Measurements from ENCODE around the gene DNTT.

The DNTT gene

DNA sequence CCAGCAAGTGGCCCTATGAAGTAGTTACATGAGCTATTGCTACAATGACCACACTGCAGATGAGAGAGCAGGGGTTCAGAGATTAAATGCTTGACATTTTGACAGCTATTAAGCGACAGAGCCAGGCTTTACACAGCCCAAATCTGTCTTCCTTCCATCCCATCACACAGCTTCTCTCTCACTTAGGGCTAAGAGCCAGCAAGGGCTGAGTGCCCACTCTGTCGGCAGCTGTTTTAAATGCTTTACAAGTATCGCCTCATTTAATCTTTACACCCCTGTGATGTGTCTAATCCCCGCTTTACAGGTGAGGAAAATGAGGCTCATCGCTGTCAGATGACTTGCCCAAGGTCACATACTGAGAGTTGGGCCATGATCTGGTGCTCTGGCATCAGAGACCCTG lies 69.8 kb downstream of the DNTT start:
- CTCF ChIA-PET = interaction anchor here (0.5 to 2.6 kb wide), 15 partner anchors 12 to 844 kb away, joined by 3 to 29 read pairs (median 4); partner anchors contain the start of gene TLL2
- TF ChIP-seq ZNF664 (tag by site-specific recombination; IDR thresholded peaks at IDR 0.05) (peak; percentile 75; the same call in 1 of the 2 replicates), ZNF654 (tag by site-specific recombination; IDR thresholded peaks at IDR 0.05; ENCODE audit: low read depth) (no peak)
- TF ChIP-seq, protein P1, sequence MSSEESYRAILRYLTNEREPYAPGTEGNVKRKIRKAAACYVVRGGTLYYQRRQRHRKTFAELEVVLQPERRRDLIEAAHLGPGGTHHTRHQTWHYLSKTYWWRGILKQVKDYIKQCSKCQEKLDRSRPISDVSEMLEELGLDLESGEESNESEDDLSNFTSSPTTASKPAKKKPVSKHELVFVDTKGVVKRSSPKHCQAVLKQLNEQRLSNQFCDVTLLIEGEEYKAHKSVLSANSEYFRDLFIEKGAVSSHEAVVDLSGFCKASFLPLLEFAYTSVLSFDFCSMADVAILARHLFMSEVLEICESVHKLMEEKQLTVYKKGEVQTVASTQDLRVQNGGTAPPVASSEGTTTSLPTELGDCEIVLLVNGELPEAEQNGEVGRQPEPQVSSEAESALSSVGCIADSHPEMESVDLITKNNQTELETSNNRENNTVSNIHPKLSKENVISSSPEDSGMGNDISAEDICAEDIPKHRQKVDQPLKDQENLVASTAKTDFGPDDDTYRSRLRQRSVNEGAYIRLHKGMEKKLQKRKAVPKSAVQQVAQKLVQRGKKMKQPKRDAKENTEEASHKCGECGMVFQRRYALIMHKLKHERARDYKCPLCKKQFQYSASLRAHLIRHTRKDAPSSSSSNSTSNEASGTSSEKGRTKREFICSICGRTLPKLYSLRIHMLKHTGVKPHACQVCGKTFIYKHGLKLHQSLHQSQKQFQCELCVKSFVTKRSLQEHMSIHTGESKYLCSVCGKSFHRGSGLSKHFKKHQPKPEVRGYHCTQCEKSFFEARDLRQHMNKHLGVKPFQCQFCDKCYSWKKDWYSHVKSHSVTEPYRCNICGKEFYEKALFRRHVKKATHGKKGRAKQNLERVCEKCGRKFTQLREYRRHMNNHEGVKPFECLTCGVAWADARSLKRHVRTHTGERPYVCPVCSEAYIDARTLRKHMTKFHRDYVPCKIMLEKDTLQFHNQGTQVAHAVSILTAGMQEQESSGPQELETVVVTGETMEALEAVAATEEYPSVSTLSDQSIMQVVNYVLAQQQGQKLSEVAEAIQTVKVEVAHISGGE (tag by site-specific recombination; conservative IDR thresholded peaks at IDR 0.05; ENCODE audit: low read depth) = no peak
- H3K27ac ChIP-seq (ENCODE audit: extremely low read depth, low read depth, low read length) = no peak overlapping the region
- no peaks in the 10 kb centered on the region for H3K9me3 ChIP-seq (ENCODE audit: control insufficient read depth, insufficient read depth, low read depth, low read length)
- H3K36me3 ChIP-seq (ENCODE audit: control insufficient read depth in 2 of 2, insufficient read depth in 1 of 2, low read length in 2 of 2) = no peaks in the 10 kb centered on the region
- H3K4me3 ChIP-seq (ENCODE audit: low read depth, low read length) = no peak overlapping the region
- H3K4me1 ChIP-seq (ENCODE audit: control insufficient read depth, insufficient read depth, low read length) = no peaks in the 10 kb centered on the region
- POLR2A ChIA-PET = interaction anchor here (0.6 kb wide), 1 partner anchor 445 kb away, joined by 5 read pairs; no protein-coding TSS in a partner anchor

DNA sequence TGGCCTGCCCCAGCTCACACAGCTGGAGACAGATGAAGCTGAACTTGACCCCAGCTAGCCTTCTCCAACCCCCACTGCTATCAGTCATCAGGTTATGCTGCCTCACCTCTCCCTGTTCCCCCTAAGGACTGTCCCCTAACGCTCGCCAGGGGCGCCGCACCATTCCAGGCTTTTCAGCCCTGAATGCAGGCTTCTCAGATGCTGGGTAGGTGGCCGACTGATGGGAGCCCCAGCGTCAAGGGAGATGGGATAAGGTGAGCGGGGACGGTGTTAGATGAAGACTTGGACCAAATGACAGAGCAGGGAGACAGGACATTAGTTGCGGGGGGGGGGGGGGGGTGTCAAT lies 70.4 kb downstream of the DNTT start:
- H3K4me1 ChIP-seq (ENCODE audit: control insufficient read depth, insufficient read depth, low read length) = no peaks in the 10 kb centered on the region
- H3K4me3 ChIP-seq (ENCODE audit: low read depth, low read length) = no peak overlapping the region
- ChIA-PET POLR2A (no interaction called here), CTCF (interaction anchor here (0.5 to 2.6 kb wide), 40 partner anchors 8 to 743 kb away, joined by 3 to 29 read pairs (median 4); partner anchors contain the start of genes OPALIN and TLL2)
- TF ChIP-seq, protein P2, sequence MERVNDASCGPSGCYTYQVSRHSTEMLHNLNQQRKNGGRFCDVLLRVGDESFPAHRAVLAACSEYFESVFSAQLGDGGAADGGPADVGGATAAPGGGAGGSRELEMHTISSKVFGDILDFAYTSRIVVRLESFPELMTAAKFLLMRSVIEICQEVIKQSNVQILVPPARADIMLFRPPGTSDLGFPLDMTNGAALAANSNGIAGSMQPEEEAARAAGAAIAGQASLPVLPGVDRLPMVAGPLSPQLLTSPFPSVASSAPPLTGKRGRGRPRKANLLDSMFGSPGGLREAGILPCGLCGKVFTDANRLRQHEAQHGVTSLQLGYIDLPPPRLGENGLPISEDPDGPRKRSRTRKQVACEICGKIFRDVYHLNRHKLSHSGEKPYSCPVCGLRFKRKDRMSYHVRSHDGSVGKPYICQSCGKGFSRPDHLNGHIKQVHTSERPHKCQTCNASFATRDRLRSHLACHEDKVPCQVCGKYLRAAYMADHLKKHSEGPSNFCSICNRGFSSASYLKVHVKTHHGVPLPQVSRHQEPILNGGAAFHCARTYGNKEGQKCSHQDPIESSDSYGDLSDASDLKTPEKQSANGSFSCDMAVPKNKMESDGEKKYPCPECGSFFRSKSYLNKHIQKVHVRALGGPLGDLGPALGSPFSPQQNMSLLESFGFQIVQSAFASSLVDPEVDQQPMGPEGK (tag by site-specific recombination; IDR thresholded peaks at IDR 0.05) = no peak
- TF ChIP-seq ZNF596 (tag by site-specific recombination; IDR thresholded peaks at IDR 0.05) = no peak
- no peak for TF ChIP-seq ZNF174 (tag by site-specific recombination; IDR thresholded peaks at IDR 0.05)
- TF ChIP-seq, protein P3, sequence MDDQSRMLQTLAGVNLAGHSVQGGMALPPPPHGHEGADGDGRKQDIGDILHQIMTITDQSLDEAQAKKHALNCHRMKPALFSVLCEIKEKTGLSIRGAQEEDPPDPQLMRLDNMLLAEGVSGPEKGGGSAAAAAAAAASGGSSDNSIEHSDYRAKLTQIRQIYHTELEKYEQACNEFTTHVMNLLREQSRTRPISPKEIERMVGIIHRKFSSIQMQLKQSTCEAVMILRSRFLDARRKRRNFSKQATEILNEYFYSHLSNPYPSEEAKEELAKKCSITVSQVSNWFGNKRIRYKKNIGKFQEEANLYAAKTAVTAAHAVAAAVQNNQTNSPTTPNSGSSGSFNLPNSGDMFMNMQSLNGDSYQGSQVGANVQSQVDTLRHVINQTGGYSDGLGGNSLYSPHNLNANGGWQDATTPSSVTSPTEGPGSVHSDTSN (CRISPR knock-in tag; IDR thresholded peaks at IDR 0.05) = no peak
- no peak for TF ChIP-seq ZNF510 (tag by site-specific recombination; IDR thresholded peaks at IDR 0.05; ENCODE audit: insufficient replicate concordance)
- no peak for TF ChIP-seq ZSCAN23 (tag by site-specific recombination; IDR thresholded peaks at IDR 0.05)
- no peak for TF ChIP-seq ZNF16 (tag by site-specific recombination; IDR thresholded peaks at IDR 0.05; ENCODE audit: low read depth)
- TF ChIP-seq, protein P4, sequence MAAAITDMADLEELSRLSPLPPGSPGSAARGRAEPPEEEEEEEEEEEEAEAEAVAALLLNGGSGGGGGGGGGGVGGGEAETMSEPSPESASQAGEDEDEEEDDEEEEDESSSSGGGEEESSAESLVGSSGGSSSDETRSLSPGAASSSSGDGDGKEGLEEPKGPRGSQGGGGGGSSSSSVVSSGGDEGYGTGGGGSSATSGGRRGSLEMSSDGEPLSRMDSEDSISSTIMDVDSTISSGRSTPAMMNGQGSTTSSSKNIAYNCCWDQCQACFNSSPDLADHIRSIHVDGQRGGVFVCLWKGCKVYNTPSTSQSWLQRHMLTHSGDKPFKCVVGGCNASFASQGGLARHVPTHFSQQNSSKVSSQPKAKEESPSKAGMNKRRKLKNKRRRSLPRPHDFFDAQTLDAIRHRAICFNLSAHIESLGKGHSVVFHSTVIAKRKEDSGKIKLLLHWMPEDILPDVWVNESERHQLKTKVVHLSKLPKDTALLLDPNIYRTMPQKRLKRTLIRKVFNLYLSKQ (tag by site-specific recombination; IDR thresholded peaks at IDR 0.05; ENCODE audit: borderline replicate concordance) = no peak
- no peak for TF ChIP-seq SALL2 (tag by site-specific recombination; IDR thresholded peaks at IDR 0.05; ENCODE audit: borderline replicate concordance)
- TF ChIP-seq ZNF292 (tag by site-specific recombination; IDR thresholded peaks at IDR 0.05; ENCODE audit: borderline replicate concordance, low read depth) = no peak
- no peak for TF ChIP-seq ZNF530 (tag by site-specific recombination; IDR thresholded peaks at IDR 0.05; ENCODE audit: low read depth)
- TF ChIP-seq BCL11A (tag by site-specific recombination; IDR thresholded peaks at IDR 0.05; ENCODE audit: low read depth) = no peak
- TF ChIP-seq ZFHX2 (tag by site-specific recombination; conservative IDR thresholded peaks at IDR 0.05) = no peak
- TF ChIP-seq, protein P5, sequence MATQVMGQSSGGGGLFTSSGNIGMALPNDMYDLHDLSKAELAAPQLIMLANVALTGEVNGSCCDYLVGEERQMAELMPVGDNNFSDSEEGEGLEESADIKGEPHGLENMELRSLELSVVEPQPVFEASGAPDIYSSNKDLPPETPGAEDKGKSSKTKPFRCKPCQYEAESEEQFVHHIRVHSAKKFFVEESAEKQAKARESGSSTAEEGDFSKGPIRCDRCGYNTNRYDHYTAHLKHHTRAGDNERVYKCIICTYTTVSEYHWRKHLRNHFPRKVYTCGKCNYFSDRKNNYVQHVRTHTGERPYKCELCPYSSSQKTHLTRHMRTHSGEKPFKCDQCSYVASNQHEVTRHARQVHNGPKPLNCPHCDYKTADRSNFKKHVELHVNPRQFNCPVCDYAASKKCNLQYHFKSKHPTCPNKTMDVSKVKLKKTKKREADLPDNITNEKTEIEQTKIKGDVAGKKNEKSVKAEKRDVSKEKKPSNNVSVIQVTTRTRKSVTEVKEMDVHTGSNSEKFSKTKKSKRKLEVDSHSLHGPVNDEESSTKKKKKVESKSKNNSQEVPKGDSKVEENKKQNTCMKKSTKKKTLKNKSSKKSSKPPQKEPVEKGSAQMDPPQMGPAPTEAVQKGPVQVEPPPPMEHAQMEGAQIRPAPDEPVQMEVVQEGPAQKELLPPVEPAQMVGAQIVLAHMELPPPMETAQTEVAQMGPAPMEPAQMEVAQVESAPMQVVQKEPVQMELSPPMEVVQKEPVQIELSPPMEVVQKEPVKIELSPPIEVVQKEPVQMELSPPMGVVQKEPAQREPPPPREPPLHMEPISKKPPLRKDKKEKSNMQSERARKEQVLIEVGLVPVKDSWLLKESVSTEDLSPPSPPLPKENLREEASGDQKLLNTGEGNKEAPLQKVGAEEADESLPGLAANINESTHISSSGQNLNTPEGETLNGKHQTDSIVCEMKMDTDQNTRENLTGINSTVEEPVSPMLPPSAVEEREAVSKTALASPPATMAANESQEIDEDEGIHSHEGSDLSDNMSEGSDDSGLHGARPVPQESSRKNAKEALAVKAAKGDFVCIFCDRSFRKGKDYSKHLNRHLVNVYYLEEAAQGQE (tag by site-specific recombination; IDR thresholded peaks at IDR 0.05) = no peak
- H3K9me3 ChIP-seq (ENCODE audit: control insufficient read depth, insufficient read depth, low read depth, low read length) = no peaks in the 10 kb centered on the region
- no peaks in the 10 kb centered on the region for H3K36me3 ChIP-seq (ENCODE audit: control insufficient read depth in 2 of 2, insufficient read depth in 1 of 2, low read length in 2 of 2)
- H3K27ac ChIP-seq (ENCODE audit: extremely low read depth, low read depth, low read length) = no peak overlapping the region

All from HEK293 (cell line).